ENCODE data around the gene ELOVL4. TPM values are rescaled to one million over a fixed set of nuclear protein-coding genes. Genes with fewer than 3 reads are reported as not detected.

Gene ELOVL4
- total RNA-seq, 1 donor from 2014 or later: 10.4 TPM

DNA sequence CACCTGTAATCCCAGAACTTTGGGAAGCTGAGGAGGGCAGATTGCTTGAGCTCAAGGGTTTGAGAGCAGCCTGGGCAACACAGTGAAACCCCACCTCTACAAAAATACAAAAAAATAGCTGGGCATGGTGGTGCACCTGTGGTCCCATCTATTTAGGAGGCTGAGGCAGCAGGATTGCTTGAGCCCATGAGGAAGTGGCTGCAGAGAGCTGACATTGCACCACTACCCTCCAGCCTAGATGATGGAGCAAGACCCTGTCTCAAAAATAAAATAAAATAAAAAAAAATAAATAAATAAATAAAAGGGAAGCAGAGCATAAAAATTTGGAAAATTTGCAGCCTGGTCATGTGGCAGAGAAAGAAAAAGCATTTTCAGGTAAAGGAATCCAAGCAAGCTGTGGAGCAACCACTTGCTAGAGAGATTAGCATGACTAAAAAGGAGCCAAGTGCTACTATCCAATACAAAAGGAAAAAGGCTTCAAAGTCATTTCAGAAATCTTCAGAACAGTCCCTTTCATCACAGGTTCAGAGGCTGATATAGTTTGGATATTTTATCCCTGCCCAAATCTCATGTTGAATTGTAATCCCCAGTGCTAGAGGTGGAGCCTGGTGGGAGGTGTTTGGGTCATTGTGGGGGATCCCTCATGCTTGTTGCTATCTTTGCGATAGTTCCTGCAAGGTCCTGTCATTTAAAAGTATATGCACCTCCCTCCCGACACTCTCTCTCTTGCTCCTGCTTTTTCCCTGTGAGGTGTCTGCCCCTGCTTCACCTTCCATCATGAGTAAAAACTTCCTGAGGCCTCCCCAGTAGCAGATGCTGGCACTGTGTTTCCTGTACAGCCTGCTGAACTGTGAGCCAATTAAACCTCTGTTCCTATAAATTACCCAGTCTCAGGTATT, 45.9 kb upstream of the ELOVL4 start:
- no peak overlapping the region for H2AFZ ChIP-seq (ENCODE audit: low read depth, low read length)
- H3K4me3 Mint-ChIP-seq (ENCODE audit: unreplicated experiment): no peak overlapping the region
- H4K20me1 ChIP-seq (ENCODE audit: insufficient read depth, low read length): no peaks in the 10 kb centered on the region
- peaks cover 2% of the 10 kb centered on the region for H3K9me3 Mint-ChIP-seq (ENCODE audit: unreplicated experiment)
- H3K27ac ChIP-seq (ENCODE audit: low read depth, low read length): no peak overlapping the region
- H3K79me2 ChIP-seq (ENCODE audit: insufficient read depth, low read length): no peaks in the 10 kb centered on the region
- H3K4me1 ChIP-seq (ENCODE audit: insufficient read depth, low read length): no peaks in the 10 kb centered on the region
- no peak for FAIRE-seq
- no peak overlapping the region for H3K4me2 ChIP-seq (ENCODE audit: low read length)
- no peaks in the 10 kb centered on the region for H3K36me3 ChIP-seq (ENCODE audit: insufficient read depth, low read length)
- H3K4me1 Mint-ChIP-seq (ENCODE audit: low read depth, unreplicated experiment): no peaks in the 10 kb centered on the region
- no peak for DNase-seq (ENCODE audit: low read depth)
- H3K27me3 Mint-ChIP-seq (ENCODE audit: low read depth, unreplicated experiment): no peaks in the 10 kb centered on the region
- H3K9me3 ChIP-seq (ENCODE audit: insufficient read depth, low read depth, low read length): no peaks in the 10 kb centered on the region
- no peaks in the 10 kb centered on the region for H3K36me3 Mint-ChIP-seq (ENCODE audit: low read depth, unreplicated experiment)
- H3K27me3 ChIP-seq (ENCODE audit: insufficient read depth, low read length): no peaks in the 10 kb centered on the region
- H3K4me3 ChIP-seq (ENCODE audit: insufficient read depth, low read depth, low read length): no peak overlapping the region
- H3K9ac ChIP-seq (ENCODE audit: low read length): no peak overlapping the region
- no peak for TF ChIP-seq EZH2 (IDR thresholded peaks at IDR 0.05; ENCODE audit: insufficient read depth, low read length)
- TF ChIP-seq CTCF (IDR thresholded peaks at IDR 0.05; ENCODE audit: insufficient read depth, low read depth, low read length): no peak
- H3K27ac Mint-ChIP-seq (ENCODE audit: unreplicated experiment): no peak overlapping the region

DNA sequence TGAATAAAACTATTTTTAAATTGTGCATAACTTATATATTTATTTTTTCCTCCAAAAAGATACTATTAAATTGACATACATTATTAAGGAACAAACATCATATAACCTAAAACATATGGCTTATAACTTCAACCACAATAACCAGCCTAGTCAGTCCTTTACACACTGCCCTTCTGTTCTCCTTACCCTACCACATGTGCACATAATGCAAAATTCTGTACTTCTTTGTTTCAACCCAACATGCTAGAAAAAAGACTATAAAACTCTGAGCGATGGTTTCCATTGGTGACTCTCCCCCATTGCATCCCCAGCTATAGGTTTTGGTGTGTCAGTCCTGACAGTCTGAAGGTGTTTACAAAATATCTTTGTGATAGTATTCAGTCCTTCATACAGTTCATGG, 42.3 kb upstream of the ELOVL4 start:
- Mint-ChIP-seq H3K36me3 (ENCODE audit: low read depth, unreplicated experiment) (no peaks in the 10 kb centered on the region), H3K27ac (ENCODE audit: unreplicated experiment) (no peak overlapping the region), H3K4me3 (ENCODE audit: unreplicated experiment) (no peak overlapping the region), H3K9me3 (ENCODE audit: unreplicated experiment) (peaks cover 2% of the 10 kb centered on the region), H3K4me1 (ENCODE audit: low read depth, unreplicated experiment) (no peaks in the 10 kb centered on the region), H3K27me3 (ENCODE audit: low read depth, unreplicated experiment) (no peaks in the 10 kb centered on the region)
- Histone ChIP-seq H3K9ac (ENCODE audit: low read length) (no peak overlapping the region), H3K36me3 (ENCODE audit: insufficient read depth, low read length) (no peaks in the 10 kb centered on the region), H3K4me2 (ENCODE audit: low read length) (no peak overlapping the region), H2AFZ (ENCODE audit: low read depth, low read length) (no peak overlapping the region), H4K20me1 (ENCODE audit: insufficient read depth, low read length) (no peaks in the 10 kb centered on the region), H3K27me3 (ENCODE audit: insufficient read depth, low read length) (no peaks in the 10 kb centered on the region), H3K79me2 (ENCODE audit: insufficient read depth, low read length) (no peaks in the 10 kb centered on the region), H3K27ac (ENCODE audit: low read depth, low read length) (no peak overlapping the region), H3K4me1 (ENCODE audit: insufficient read depth, low read length) (no peaks in the 10 kb centered on the region), H3K9me3 (ENCODE audit: insufficient read depth, low read depth, low read length) (no peaks in the 10 kb centered on the region), H3K4me3 (ENCODE audit: insufficient read depth, low read depth, low read length) (no peak overlapping the region)
- FAIRE-seq: no peak
- no peak for DNase-seq (ENCODE audit: low read depth)
- TF ChIP-seq EZH2 (IDR thresholded peaks at IDR 0.05; ENCODE audit: insufficient read depth, low read length) (no peak), CTCF (IDR thresholded peaks at IDR 0.05; ENCODE audit: insufficient read depth, low read depth, low read length) (no peak)

DNA sequence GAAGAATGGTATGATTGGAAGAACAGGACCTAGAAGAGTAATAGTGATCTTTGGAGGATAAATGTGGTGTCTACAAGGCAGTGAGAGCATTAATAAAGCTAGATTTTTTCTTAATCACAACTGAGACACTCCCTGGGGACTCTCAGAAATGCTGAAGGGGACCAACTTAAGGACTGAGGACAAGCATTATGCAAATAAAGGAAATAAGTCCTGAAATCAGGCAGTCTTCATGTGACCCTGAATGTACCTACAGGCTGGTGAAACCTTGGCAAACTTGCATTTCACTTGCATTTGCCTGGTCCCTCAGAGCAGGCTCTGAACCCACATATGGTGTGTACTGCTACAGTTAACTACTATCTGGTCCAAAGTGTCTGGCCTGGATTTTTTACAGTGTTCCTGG, 37.8 kb upstream of the ELOVL4 start:
- no peak overlapping the region for H3K27ac Mint-ChIP-seq (ENCODE audit: unreplicated experiment)
- no peak overlapping the region for H3K4me3 Mint-ChIP-seq (ENCODE audit: unreplicated experiment)
- no peaks in the 10 kb centered on the region for H3K36me3 ChIP-seq (ENCODE audit: insufficient read depth, low read length)
- TF ChIP-seq EZH2 (IDR thresholded peaks at IDR 0.05; ENCODE audit: insufficient read depth, low read length): no peak
- TF ChIP-seq CTCF (IDR thresholded peaks at IDR 0.05; ENCODE audit: insufficient read depth, low read depth, low read length): no peak
- H4K20me1 ChIP-seq (ENCODE audit: insufficient read depth, low read length): no peaks in the 10 kb centered on the region
- H3K9me3 ChIP-seq (ENCODE audit: insufficient read depth, low read depth, low read length): no peaks in the 10 kb centered on the region
- H3K4me3 ChIP-seq (ENCODE audit: insufficient read depth, low read depth, low read length): no peak overlapping the region
- DNase-seq (ENCODE audit: low read depth) (no peak), FAIRE-seq (no peak)
- no peaks in the 10 kb centered on the region for H3K79me2 ChIP-seq (ENCODE audit: insufficient read depth, low read length)
- no peak overlapping the region for H2AFZ ChIP-seq (ENCODE audit: low read depth, low read length)
- no peak overlapping the region for H3K27ac ChIP-seq (ENCODE audit: low read depth, low read length)
- no peaks in the 10 kb centered on the region for H3K36me3 Mint-ChIP-seq (ENCODE audit: low read depth, unreplicated experiment)
- H3K27me3 ChIP-seq (ENCODE audit: insufficient read depth, low read length): no peaks in the 10 kb centered on the region
- no peaks in the 10 kb centered on the region for H3K4me1 Mint-ChIP-seq (ENCODE audit: low read depth, unreplicated experiment)
- H3K9ac ChIP-seq (ENCODE audit: low read length): no peak overlapping the region
- no peak overlapping the region for H3K4me2 ChIP-seq (ENCODE audit: low read length)
- H3K27me3 Mint-ChIP-seq (ENCODE audit: low read depth, unreplicated experiment): no peaks in the 10 kb centered on the region
- H3K4me1 ChIP-seq (ENCODE audit: insufficient read depth, low read length): no peaks in the 10 kb centered on the region
- no peaks in the 10 kb centered on the region for H3K9me3 Mint-ChIP-seq (ENCODE audit: unreplicated experiment)
